ENCODE measurements around the gene JAZF1.

DNA sequence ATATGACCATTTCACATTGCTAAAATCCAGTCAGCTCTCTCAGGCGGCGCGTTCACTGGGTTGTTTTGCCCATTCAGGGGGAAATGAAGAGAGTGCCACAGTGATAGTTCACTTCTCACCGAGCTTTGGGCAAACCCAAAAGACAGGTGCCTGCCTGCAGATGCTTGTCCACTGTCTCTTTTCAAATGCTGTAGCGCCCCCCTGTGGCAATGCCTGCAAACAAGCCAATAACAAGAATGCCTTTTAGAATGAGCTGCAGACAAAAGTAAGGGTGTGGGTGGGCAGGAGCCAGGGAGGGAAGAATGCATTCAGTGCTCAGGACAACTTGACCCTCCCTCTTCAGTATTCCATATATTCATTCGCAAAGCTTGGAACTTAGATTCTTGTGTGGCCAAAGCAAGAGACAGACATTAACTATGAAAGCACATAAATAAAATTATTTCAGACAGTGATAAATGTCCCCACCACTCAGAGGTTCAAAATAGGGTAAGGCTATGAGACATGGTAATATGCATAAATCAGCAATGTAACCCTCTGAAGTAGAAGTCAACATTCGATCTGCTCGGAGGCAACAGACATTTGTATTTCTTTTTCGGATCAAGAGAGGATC lies 86.9 kb downstream of the JAZF1 start:
- TF ChIP-seq YY1 (IDR thresholded peaks at IDR 0.05; ENCODE audit: low read depth, low read length) (no peak), SIRT6 (IDR thresholded peaks at IDR 0.05; ENCODE audit: low read length) (no peak), SUZ12 (IDR thresholded peaks at IDR 0.05; ENCODE audit: low read length) (no peak), EZH2 (IDR thresholded peaks at IDR 0.05; ENCODE audit: low read depth, low read length, severe bottlenecking) (no peak), HDAC6 (IDR thresholded peaks at IDR 0.05; ENCODE audit: low read depth, low read length) (no peak), SP1 (IDR thresholded peaks at IDR 0.05; ENCODE audit: low read depth, low read length) (no peak), EP300 (IDR thresholded peaks at IDR 0.05; ENCODE audit: borderline replicate concordance in 1 of 2, low read depth in 2 of 2, low read length in 2 of 2) (no peak)
- TF ChIP-seq, protein P1, sequence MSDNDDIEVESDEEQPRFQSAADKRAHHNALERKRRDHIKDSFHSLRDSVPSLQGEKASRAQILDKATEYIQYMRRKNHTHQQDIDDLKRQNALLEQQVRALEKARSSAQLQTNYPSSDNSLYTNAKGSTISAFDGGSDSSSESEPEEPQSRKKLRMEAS (IDR thresholded peaks at IDR 0.05) = no peak
- TF ChIP-seq, protein P2, sequence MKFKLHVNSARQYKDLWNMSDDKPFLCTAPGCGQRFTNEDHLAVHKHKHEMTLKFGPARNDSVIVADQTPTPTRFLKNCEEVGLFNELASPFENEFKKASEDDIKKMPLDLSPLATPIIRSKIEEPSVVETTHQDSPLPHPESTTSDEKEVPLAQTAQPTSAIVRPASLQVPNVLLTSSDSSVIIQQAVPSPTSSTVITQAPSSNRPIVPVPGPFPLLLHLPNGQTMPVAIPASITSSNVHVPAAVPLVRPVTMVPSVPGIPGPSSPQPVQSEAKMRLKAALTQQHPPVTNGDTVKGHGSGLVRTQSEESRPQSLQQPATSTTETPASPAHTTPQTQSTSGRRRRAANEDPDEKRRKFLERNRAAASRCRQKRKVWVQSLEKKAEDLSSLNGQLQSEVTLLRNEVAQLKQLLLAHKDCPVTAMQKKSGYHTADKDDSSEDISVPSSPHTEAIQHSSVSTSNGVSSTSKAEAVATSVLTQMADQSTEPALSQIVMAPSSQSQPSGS (IDR thresholded peaks at IDR 0.05; ENCODE audit: low read length) = no peak

All from H1 (cell line).